ENCODE measurements around the gene RLN3. TPM values are rescaled to one million over a fixed set of nuclear protein-coding genes. Genes with fewer than 3 reads are reported as not detected.

RLN3 gene
- total RNA-seq, 2 donors from 2014 or later, result not detected

DNA sequence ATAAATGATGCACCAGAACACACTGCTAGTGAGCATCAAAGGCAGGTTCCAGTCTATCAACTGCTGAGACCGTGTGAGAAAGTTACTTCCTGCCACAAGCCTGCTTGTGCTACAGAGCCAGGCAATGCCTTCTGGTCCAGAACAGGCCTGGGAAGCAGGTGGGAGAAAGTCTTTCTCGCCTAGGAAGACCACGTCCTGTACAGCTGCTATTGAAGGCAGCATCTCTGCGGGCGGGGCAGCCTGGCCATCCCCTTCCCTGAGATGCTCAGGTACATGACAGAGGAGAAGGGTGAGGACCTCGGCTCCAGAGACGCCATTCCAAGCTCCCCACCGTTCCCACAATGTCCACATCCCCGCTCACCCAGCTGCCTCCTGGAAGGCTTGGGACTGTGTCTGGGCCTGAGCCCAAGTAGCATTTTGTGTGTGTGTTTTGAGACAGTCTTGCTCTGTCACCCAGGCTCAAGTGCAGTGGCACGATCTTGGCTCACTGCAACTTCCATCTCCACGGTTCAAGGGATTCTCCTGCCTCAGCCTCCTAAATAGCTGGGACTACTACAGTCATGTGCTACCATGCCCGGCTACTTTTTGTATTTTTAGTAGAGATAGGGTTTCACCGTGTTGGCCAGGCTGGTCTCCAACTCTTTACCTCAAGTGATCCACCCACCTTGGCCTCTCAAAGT is 25.2 kb upstream of the RLN3 start:
- Histone ChIP-seq H3K9me3 (peaks cover 0 to 10% of the 10 kb centered on the region in 2 donors), H3K27me3 (no peaks in the 10 kb centered on the region), H3K4me3 (no peak overlapping the region), H3K36me3 (no peaks in the 10 kb centered on the region), H3K4me1 (peaks cover 0 to 39% of the 10 kb centered on the region in 2 donors), H3K27ac (peak overlapping the region; percentile 98 to 99)
- no peak for DNase-seq (ENCODE audit: low spot score)
- TF ChIP-seq, protein P1, sequence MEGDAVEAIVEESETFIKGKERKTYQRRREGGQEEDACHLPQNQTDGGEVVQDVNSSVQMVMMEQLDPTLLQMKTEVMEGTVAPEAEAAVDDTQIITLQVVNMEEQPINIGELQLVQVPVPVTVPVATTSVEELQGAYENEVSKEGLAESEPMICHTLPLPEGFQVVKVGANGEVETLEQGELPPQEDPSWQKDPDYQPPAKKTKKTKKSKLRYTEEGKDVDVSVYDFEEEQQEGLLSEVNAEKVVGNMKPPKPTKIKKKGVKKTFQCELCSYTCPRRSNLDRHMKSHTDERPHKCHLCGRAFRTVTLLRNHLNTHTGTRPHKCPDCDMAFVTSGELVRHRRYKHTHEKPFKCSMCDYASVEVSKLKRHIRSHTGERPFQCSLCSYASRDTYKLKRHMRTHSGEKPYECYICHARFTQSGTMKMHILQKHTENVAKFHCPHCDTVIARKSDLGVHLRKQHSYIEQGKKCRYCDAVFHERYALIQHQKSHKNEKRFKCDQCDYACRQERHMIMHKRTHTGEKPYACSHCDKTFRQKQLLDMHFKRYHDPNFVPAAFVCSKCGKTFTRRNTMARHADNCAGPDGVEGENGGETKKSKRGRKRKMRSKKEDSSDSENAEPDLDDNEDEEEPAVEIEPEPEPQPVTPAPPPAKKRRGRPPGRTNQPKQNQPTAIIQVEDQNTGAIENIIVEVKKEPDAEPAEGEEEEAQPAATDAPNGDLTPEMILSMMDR (IDR thresholded peaks at IDR 0.05), result no peak

DNA sequence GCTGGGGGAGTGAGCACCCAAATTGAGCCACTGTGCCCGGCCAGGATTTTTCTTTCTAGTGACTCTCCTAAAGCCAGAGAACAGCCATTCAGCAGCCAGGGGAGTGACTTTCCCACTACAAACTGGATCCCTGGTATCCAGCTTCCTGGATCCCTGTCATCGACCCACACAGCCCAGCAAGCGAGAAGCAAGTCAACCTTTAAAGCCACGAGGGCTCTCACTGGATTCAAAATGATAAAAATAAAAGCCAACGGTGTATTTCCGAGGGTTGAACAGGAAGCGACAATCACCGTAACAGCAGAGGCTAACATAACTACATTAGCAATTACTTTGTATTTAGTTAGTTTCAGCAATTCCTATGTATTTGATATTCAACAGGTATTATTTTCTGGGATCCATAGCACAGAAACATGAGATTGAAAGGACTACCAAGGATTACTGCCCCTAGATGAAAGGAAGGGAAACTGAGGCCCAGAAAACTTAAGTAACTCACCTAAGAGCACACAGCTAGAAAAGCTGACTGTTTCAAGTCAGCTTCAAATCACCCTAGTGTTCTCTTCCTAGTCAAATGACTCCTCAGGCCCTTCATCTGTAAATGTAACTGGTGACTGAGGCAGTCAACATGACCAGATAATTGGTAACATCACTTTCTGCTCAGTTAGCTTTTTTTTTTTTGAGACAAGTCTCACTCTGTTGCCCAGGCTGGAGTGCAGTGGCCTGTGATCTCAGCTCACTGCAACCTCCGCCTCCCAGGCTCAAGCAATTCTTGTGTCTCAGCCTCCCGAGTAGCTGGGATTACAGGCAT is 24.5 kb upstream of the RLN3 start:
- Histone ChIP-seq H3K27ac (peak overlapping the region; percentile 98 to 99), H3K9me3 (peaks cover 0 to 9% of the 10 kb centered on the region in 2 donors), H3K36me3 (no peaks in the 10 kb centered on the region), H3K27me3 (no peaks in the 10 kb centered on the region), H3K4me1 (peaks cover 0 to 39% of the 10 kb centered on the region in 2 donors), H3K4me3 (no peak overlapping the region)
- TF ChIP-seq, protein P1 (IDR thresholded peaks at IDR 0.05), result no peak
- DNase-seq (ENCODE audit: low spot score), result no peak

DNA sequence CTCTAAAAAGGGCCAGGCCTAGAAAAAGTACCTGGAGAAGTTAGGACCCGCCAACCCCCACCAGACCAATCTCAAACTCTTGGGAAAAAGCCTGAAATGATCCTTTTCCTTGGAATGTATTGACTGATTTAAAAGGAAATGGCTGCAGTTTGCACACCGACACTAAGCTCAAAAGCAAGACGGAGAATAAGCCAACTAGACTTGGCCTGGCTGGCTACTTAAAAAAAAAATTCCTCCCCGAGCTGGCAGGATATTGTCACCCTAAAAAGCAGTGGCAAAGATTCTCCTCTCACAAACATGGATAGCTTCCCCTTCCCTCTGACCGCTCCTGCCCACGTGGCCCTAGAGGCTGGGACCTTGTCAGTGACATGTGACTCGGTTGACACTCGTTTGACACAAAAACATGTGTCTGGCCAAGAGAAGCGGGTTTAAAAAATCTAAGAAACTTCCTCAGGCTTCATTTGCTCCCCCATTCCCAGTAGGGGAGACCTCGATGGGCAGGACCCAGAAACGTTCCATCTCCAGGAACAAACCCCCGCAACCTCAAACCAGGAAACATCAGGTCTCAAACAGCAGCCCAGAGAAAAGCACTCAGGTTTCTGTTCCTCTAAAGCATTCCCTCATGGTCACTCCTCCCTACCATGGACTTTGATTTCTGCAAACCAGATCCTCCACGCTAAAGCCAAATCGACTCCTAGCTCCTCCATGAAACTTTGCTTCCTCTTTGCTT is 23.2 kb upstream of the RLN3 start:
- H3K4me3 ChIP-seq, result peak overlapping the region in 1 of 2 donors; percentile 81
- H3K4me1 ChIP-seq, result peaks cover 0 to 39% of the 10 kb centered on the region in 2 donors
- H3K36me3 ChIP-seq, result no peaks in the 10 kb centered on the region
- H3K9me3 ChIP-seq, result no peaks in the 10 kb centered on the region
- H3K27ac ChIP-seq, result peak overlapping the region; percentile 98 to 99
- TF ChIP-seq, protein P1 (IDR thresholded peaks at IDR 0.05), result no peak
- DNase-seq (ENCODE audit: low spot score), result peak; percentile 82
- no peaks in the 10 kb centered on the region for H3K27me3 ChIP-seq

DNA sequence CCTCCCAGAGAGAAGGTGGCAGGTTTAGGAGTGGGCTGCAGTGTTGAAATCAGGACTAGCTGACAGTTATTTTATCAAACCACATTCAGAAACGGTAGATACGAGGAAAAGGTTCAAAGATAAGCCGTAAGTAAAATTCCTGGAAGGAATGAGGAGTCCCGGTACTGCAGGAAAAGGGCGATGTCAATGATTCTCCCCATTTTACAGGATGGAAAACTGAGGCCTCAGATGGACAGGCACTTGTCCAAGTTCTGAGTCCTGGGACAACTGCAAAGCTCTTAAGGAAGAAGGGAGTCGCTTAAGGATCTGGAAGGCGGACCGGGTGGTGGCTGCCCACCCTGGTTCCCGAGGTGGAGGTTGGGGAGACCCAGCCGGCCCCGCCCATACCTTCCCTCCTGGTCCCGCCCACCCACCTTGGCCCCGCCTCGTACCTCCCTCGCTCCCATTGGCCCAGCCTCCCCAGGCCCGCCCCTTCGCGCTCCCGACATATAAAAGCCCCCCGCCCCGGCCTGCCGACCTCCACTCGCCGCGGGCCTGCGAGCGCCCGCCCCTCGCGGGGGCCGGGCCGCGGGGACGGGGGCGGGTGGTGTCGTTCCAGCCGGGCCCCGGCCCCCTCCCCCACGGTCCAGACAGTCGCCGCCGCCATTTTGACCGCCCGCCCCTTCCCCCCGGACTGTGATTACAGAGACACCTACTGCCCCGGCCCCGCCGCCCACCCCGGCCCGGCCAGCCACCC is 22.4 kb upstream of the RLN3 start:
- Histone ChIP-seq H3K36me3 (no peaks in the 10 kb centered on the region), H3K27me3 (no peaks in the 10 kb centered on the region), H3K4me3 (peak overlapping the region; percentile 81 to 92), H3K27ac (peak overlapping the region; percentile 98 to 99), H3K9me3 (no peaks in the 10 kb centered on the region), H3K4me1 (peaks cover 0 to 39% of the 10 kb centered on the region in 2 donors)
- peak; percentile 87 for DNase-seq (ENCODE audit: low spot score)
- TF ChIP-seq, protein P1 (IDR thresholded peaks at IDR 0.05), result no peak

DNA sequence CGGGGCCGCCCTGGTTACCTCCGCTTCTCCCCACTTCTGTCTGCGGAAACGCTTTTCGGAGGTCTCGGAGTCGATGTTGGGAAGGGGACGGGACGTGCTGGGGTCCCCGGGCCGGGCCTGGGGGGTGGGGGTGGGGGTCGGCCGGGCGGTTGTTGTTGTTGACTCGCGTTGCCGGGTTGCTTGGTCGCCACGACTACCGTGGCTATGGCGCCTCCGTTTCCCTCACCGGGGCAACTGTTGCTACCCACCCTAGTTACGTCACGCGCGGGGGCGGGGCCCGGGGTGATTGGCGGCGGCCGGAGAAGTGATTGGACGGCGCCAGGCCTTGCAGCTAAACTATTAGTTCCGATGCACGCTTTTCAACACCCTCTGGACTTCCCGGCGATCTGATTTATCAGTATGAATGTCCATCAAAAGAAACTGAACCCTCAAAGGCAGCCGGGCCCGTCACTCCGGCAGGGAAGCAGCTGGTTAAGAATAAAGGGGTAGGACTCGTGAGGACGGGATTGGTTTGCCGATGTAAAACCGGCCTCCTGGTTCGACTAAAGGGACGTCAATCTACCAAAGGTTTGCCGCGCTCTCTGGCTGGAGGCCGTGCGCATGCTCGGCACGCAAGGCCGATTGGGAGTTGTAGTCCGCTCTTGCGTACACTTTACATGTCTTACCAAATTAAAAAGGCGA is 21.7 kb upstream of the RLN3 start, which contains the start of gene RFX1:
RFX1 (minus strand) TSS at position 236 of the 681 bp plus-strand sequence. CDS start 12,477 bp downstream, outside the sequence.
- Histone ChIP-seq H3K36me3 (no peaks in the 10 kb centered on the region), H3K9me3 (no peaks in the 10 kb centered on the region), H3K4me1 (peaks cover 0 to 39% of the 10 kb centered on the region in 2 donors), H3K27me3 (no peaks in the 10 kb centered on the region), H3K4me3 (peak within 1 kb of the TSS; percentile 81 to 92), H3K27ac (peak within 1 kb of the TSS; percentile 99)
- peak; percentile 100 for DNase-seq (ENCODE audit: low spot score)
- TF ChIP-seq, protein P1 (IDR thresholded peaks at IDR 0.05), result no peak
